Measurements from ENCODE around the gene RALY.
"Not testable (repeated sequence)": the region's sequence is repeated elsewhere in the genome, so short reads cannot be mapped to it uniquely, and the experiment has no call there.

The RALY gene

DNA sequence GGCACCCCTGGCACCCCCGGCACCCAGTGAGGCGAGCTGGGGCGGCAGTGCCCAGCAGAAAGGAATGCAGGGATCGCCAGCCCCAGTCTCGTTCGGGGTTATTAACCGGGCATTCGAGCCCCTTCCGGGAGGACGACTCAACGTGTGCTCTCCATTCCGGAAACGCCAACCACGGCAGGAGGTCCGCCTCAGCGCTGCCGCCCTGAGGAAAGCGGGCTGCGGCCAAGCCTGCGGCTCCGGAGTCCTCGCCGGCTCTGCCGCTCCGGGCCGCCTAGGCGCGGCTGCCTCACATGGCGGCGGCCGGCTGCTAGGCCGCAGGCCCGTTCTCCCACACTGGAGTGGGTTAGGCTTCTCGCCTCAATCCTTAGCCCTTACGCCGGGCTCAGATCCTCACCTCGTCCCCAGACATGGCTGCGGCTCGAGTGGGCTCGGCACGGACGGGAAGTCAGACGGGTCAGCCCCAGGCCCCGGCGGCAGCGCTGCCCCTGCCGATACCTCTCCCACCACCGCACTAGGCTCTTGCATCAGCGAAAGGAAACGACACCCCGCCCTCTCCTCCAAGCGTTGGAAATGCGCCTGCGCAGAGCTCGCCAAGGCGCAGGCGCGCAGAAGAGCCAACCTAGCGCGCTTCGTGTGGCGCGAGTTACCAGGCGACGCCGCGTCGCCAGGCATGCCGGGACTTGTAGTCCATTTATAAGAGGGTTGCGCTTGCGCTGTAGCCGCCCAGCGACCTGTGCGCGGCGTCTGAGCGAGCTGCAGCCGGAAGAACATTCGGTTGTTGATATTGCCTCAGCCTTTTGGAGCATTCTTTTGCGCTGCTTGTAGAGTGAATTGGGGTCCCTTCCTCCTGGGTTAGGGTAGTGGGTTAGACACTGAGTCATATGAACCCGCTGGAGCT is 118.2 kb downstream of the RALY start, which contains the start of gene EIF2S2:
Gene EIF2S2 (minus strand): TSS at position 542 of the 898 bp plus-strand sequence. CDS start 133 bp downstream, at position 409.
- peak; percentile 97 for DNase-seq

GRCh38 chr20:34112600-34113101 is 118.9 kb downstream of the RALY start:
- DNase-seq, result peak; percentile 38

DNA sequence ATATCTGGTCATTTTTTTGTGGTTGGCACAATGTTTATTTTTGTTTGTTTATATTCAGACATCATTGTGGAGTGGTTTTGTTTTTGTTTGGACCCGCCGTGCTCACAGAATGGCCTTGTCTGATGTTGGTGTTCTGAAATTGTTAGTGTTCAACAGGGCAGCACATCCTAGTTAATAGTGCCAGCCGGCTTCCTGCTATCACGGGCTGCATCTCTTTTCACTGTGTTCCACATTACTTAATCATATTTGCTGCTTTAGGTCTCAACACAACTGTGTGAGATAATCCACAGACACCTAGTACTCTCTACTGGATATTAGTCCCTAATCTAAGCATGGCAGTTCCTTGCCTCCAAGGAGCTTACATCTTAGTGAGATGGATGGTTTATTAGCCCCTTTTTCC is 121.1 kb downstream of the RALY start:
- no peak for DNase-seq

DNA sequence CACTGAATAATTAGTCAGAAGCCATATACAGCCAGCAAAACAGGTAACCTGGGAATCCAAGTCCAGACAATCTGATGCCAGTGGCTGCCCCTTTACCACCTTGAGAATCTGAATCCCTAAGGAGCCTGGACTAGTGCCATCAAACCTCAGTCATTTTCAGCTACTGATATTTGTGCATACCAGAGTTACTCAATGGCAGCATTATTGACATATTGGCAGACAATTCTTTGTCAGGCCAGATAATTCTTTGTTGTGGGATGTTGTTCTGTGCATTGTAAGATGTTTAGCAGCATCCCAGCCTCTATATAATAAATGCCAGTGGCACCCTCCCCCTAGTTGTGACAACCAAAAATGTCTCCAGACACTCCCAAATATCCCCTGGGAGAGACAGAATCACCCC is 121.5 kb downstream of the RALY start:
- no peak for DNase-seq

DNA sequence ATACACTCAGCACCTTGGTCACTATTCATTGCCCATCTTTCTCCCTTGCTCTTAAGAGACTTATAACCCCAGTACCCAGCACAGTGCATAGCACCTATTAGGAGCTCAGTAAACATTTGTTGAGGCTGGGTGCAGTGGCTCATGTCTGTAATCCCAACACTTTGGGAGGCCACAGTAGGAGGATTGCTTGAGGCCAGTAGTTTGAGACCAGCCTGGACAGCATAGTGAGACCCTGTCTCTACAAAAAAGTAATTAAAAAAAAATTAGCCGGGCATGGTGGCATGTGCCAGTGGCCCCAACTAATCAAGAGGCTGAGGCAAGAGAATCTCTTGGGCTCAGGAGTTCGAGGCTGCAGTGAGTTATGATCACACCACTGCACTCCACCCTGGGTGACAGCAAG is 126.5 kb downstream of the RALY start:
- no peak for DNase-seq

GRCh38 chr20:34122274-34122980 is 128.7 kb downstream of the RALY start:
- DNase-seq, result no peak

DNA sequence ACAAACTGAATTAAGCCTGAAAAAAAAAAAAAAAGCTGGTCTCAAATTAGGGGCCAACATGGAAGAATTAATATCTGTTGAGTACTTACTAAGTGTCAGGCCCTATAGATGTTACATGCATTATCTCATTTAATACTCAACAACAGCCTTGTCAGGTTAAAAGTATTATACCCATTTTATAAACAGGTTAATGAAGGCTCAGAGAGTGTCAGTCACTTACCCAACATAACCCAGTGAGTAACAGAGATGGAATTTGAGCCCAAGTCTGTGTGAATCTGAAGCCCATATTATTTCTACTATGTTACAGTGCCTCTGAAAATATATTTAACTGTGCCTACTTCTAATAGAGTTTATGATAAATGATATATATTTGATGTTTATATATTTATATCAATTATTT is 129.6 kb downstream of the RALY start:
- DNase-seq, result no peak

GRCh38 chr20:34124469-34125249 is 130.9 kb downstream of the RALY start:
- DNase-seq, result no peak

DNA sequence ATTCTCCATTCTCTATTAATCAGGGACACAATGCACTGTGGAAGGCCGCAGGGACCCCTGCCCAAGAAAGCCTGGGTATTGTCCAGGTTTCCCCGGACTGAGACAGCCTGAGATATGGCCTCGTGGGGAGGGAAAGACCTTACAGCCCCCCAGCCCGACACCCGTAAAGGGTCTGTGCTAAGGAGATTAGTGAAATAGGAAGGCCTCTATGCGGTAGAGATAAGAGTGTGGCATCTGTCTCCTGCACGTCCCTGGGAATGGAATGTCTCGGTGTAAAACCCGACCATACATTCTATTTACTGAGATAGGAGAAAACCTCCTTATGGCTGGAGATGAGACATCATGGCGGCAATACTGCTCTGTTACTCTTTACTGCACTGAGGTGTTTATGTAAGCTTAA is 134.1 kb downstream of the RALY start:
- no peak for DNase-seq

DNA sequence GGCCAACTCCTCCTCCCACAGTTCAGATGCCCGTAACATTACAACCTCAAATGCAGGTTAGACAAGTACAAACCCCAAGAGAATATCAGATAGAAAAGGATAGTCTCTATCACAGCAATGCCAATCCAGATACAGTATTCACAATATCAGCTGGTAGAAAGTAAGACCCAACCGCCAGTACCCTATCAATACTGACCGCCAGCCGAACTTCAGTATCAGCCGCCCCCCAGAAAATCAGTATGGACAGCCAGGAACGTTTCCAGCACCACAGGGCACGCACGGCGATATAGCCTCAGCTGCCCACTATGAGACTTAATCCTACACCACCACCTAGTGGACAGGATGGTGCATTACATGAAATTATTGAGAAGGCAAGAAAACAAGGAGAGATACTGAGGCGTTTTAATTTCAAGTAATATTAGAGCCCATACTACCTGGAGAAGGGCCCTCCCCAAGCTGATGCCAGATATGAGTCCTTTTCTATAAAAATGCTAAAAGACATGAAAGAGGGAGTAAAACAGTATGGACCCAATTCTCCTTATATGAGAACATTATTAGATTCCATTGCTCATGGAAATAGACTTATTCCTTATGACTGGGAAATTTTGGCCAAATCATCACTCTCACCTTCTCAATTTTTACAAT is 135.9 kb downstream of the RALY start:
- peak; percentile 77 for DNase-seq

DNA sequence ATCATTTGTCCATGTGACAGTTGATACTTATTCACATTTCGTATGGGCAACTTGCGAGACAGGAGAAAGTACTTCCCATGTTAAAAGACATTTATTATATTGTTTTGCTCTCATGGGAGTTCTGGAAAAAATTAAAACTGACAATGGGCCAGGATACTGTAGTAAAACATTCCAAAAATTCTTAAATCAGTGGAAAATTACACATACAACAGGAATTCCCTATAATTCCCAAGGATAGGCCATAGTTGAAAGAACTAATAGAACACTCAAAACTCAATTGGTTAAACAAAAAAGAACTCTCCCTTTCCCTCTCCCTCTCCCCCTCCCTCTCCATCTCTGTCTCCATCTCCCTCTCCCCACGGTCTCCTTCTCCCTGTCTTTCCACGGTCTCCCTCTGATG is 137.8 kb downstream of the RALY start:
- DNase-seq, result no peak

DNA sequence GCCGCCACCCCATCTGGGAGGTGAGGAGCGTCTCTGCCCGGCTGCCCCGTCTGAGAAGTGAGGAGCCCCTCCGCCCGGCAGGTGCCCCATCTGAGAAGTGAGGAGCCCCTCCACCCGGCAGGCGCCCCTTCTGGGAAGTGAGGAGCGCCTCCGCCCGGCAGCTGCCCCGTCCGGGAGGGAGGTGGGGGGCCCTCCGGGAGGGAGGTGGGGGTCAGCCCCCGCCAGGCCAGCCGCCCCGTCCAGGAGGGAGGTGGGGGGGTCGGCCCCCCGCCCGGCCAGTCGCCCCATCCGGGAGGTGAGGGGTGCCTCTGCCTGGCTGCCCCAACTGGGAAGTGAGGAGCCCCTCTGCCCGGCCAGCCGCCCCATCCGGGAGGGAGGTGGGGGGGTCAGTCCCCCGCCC is 138.8 kb downstream of the RALY start:
- not testable (repeated sequence) for DNase-seq

DNA sequence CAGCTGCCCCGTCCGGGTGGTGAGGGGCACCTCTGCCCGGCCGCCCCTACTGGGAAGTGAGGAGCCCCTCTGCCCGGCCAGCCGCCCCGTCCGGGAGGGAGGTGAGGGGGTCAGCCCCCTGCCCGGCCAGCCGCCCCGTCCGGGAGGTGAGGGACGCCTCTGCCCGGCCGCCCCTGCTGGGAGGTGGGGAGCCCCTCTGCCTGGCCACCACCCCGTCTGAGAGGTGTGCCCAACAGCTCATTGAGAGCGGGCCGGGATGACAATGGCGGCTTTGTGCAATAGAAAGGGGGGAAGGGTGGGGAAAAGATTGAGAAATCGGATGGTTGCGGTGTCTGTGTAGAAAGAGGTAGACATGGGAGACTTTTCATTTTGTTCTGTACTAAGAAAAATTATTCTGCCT is 139.2 kb downstream of the RALY start:
- DNase-seq, result not testable (repeated sequence)

- not testable (repeated sequence) for DNase-seq
Measured at GRCh38 chr20:34133365-34133860, 139.7 kb downstream of the RALY start.

Data from NCI-H1105 (cell line).